Skeletal muscle cell (primary cell): Measurements from ENCODE around the gene CXorf49B.

ENCODE experiments used
- DNase-seq: peaks from one replicate; pipeline ENCODE4 v3.0.0-alpha.2; 2010; ENCODE audit warnings: low read depth
- H3K4me3 ChIP-seq: 2 replicates; pipeline ENCODE4 v1.5.1; 2011; ENCODE audit warnings: low read depth, mild to moderate bottlenecking, control low read depth, low read length, moderate library complexity

CXorf49B gene

GRCh38 chrX:71815121-71815905 is 52.2 kb downstream of the CXorf49B start:
- no peak overlapping the region for H3K4me3 ChIP-seq
- DNase-seq, result no peak

GRCh38 chrX:71815906-71816156 is 52.7 kb downstream of the CXorf49B start:
- no peak overlapping the region for H3K4me3 ChIP-seq
- DNase-seq, result no peak
